NCI-H1417 treated with DMSO at 0.1 percent for 48 hours (cell line): ENCODE results near the gene RNLS.
"Not testable (repeated sequence)": the region's sequence is repeated elsewhere in the genome, so short reads cannot be mapped to it uniquely, and the experiment has no call there.

Source experiments
- DNase-seq: peaks from one replicate; lab custom pipeline; 2025; lab: John Stamatoyannopoulos, UW

The RNLS gene

DNA sequence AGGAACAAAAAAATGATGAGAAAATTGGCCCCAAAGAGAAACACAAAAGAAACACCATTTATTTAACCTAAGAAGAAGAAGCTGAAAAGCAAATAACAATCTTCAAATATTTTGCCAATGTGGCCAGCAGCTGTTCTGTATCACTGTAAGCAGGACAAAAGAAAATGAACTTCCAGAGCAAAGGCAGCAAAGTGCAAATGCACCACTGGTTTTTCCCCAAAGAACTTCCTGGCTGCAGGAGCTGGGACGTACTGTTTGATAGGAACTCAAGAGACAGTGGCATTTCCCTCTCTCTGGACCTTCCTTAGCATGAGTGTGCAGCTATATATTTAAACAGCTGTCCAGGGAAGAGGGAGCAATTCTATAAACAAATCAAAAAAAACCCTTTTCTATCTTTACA is 60.4 kb downstream of the RNLS start:
- no peak for DNase-seq

DNA sequence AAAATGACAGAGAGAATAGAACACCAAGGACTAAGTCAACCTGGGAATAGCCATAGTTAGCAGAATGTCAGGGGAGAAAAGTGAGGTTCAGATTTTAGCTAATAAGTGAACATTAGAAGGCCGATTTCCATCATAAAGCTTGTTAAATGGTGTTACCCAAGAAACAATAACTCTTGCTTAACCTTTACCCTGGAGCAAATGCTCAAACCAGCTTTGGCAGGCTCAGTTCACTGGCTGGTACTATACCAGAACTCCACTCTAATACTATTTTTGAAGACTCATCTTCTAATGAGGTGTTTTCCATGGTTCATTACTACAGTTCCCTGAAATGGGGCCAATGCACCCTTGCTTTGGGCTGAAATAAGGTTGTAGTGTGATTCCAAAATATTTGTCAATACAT is 61.3 kb downstream of the RNLS start:
- DNase-seq, result no peak

DNA sequence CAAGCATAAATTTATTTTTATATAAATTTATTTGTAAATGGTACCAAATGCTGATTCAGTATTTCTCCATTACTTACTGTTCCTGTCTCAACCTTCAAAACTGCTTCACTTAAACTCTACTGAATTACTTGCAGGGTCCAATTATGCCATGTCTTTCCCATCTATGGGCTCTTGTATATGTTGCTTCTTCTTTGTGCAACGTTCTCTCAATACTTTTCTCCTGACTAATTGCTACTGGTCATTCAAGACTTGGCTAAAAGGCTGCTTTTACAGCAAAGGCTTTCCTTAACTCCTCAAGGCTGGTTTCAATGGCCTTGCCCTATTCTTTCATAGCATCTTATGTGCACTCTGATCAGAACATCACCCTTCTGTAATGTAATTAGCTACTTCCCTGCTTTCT is 67.9 kb downstream of the RNLS start:
- DNase-seq, result no peak

GRCh38 chr10:88512599-88512998 is 70.5 kb downstream of the RNLS start:
- no peak for DNase-seq

- DNase-seq, result no peak
Observed at GRCh38 chr10:88508796-88509195, 74.3 kb downstream of the RNLS start.

DNA sequence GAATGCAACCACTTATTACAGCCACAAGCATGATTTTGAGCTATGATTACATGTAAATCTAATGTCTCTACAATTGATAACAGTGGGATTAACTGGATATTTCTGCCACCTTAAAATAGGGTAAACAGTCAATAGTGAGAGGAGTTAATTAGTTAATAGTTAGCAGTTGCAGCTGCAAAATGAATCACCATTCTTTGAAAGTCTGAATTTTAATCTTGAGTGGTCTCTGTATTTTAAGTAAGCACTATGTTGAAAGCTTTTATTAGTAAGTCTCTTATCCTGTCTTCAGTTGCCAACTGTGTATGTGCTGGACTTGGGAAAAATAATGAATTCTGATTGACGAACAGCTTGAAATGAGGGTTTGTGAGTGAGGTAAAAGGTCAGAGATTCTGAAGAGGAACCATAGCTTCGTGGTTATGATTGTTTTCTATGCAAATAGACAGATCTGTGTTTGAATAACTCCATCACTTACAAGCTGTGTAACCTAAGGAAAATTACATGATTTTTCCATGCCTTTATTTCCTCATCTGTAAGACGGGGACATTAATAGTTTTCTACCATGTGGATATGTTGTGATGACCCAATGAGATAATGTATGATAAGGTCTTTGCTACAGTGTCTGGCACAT is 75.2 kb downstream of the RNLS start:
- DNase-seq, result no peak

DNA sequence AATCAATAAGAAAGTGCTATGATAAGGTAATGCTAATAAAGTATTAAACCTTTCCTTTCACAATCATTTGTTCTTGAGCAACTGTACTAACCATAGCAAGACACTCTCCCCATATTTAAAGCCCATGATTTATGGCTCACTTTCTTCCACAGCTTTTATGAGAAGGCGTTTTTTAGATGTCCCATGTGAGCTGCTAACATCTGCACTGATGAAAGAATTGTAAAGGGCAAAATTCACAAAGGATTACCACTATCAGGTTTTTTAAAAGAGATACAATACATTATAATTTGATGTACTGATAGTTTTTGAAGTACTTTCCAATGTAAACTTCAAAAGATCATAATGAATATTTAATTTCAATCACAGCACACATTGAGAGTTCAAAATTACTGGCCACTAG is 75.7 kb downstream of the RNLS start:
- DNase-seq, result no peak

- DNase-seq, result no peak
Observed at GRCh38 chr10:88505680-88506215, 77.4 kb downstream of the RNLS start.

DNA sequence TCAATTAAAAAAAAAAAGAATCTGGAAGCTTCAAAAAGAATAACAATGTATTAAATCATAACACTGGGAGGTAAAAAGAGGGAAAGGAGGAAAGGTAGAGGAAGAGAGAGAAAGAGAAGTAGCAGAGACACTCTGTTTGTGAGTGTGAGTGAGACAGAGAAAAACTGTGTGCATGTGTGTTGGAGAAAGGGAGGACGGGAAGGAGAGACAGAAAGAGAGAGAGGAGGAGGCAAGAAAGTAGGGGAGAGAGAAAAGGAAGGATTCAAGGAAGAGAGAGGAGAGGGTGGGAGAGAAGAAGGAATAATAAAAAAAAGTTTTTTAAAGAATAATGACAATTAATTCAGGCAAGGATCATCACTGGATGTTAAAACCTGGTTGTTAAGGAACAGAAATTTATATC is 77.9 kb downstream of the RNLS start:
- DNase-seq, result no peak

GRCh38 chr10:88500656-88501055 is 82.5 kb downstream of the RNLS start:
- DNase-seq, result no peak

DNA sequence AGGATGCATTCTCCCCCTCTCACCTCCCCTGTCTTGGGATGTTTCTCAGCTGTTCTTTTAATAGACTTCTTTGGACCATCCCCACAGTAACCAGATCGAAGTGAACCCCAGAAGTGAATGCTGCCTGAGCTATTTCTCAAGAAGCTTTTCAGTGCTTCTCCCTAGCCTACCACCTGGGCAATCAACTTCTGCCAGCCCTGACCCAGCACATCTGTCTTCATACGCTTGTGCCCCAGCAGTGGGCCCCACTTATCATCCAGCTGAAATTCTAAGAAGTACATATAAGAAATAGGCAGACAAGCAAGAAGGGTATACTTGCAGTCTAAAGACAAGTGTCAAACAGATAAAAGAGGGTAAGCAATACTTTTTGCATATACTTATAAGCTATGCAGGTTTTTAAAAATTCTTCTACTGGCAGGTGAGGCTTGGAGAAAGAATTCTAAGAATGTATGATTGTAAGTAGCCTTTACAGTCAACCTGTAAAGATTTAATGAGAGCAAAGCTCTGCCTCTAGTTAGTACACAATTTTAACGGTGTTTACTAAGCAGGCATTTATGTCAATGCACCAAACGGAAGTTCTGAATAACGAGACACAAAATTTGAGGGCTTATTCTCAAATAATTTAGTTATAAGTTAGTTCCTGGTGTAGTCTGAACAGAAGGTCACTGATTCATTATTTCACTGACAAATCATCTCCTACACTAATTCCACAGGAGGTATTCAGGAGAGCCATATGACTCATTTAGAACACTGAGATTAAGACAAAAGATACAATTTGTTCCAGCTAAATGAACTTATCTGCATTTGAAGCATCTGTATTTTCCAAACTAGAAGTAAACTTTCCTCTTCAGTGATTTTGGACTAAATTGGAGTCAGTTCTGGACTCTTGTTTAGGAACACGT is 83.3 kb downstream of the RNLS start:
- DNase-seq, result no peak

DNA sequence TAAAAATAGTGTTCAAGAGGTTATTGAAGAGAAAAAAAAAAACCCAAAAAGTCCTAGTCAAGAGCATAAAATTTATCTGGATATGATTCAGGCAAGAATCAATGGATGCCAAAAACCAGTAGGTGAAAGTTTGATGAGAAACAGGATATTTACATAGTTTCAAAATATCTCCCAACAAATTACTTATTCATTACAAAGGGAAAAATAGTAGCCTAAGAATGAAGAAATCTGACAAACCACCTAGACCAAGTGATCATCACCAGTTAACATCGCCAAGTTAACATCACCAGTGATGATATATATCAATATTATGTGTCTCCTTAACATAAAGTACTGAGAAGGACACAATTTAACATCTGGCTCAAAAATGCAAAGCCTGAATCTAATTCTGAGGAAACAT is 85.2 kb downstream of the RNLS start:
- no peak for DNase-seq

DNA sequence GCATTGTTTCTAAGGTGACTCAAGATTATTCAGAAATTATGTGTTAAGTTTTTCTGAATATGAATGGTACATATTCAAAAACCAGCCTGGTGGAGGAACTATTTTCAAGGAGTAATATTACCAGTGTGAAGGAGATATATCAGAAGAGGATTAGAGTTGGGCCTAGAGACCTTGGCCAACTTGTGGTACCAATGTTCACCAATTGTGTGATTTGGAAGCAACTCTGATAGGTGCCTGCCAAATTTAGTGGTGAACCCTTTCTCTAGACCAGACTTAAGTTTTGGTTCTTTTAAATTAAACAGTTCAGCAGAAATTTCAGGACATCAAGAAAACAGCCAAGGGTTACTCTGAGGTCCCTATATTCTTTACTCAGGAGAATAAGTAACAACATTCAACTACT is 88.6 kb downstream of the RNLS start:
- no peak for DNase-seq

- no peak for DNase-seq
Observed at GRCh38 chr10:88493691-88494483, 89.2 kb downstream of the RNLS start.

GRCh38 chr10:88491314-88491713 is 91.8 kb downstream of the RNLS start:
- no peak for DNase-seq

DNA sequence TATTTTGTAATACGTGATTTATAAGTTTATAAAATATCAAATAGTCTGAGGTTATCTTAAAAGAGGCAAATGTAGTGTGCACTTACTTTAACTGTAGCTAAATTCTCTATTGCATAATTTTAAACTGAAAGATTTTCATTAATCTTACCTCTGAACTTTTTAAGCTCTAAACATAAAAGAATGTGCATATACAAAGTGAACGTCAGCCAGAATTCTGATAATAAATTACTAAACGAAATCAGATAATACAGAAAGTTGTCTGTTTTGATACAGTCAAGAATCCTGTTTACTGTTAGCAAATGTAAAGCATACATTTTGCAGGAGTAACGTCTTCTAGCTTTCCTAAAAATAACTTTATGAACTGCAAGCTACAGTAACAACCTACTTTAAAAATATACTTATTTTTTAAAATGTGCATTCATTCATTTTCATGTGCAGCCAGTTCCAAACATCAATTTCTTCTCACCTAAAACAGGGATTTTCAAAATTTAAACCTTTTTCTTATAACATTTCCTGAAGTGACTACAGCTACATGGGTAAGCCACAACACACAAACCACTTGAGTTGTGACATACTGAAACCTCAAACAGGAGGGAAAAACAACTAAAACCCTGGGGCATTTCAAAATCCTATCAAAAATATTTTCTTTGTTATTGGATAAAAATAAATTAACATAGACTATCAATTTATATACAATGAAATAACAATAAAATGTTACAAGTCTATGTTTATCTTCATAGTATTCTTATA is 92.7 kb downstream of the RNLS start:
- DNase-seq, result no peak

GRCh38 chr10:88489107-88489506 is 94.0 kb downstream of the RNLS start:
- no peak for DNase-seq

DNA sequence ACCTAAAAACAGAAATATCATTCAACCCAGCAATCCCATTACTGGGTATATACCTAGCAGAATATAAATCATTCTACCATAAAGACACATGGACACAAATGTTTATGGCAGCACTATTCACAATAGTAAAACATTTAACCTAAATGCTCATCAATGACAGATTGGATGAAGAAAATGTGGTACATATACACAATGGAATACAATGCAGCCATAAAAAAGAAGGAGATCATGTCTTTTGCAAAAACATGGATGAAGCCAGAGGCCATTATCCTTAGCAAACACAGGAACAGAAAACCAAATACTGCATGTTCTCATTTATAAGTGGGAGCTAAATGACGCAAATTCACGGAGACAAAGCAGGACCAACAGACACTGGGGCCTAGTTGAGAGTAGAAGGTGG is 96.3 kb downstream of the RNLS start:
- DNase-seq, result not testable (repeated sequence)

- no peak for DNase-seq
Observed at GRCh38 chr10:88482220-88482619, 100.9 kb downstream of the RNLS start.

DNA sequence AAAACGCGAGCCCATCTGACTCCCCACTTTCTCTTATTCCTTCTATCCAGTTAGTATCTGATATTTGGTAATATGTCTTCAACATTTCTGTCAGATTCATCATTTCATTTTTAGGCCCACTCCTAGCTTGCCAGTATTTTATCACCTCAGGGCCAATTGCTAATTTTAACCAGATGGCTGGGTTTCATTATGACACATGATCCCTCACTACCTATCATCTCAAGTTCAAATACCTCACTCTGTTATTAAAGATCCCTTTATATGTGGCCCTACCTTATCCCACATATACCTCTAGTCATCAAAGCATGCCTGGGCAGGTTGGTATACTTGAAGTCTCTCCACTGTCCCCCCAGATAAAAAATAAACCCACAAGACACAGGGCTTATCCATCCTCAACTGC is 104.9 kb downstream of the RNLS start:
- no peak for DNase-seq

- DNase-seq, result no peak
Observed at GRCh38 chr10:88477343-88478085, 105.6 kb downstream of the RNLS start.
